AG04450 (cell line): Measurements from ENCODE around the gene PPFIA4. TPM values are rescaled to one million over a fixed set of nuclear protein-coding genes. Genes with fewer than 3 reads are reported as not detected.

Source experiments
- CTCF ChIA-PET: fragments of 300-600, 350-600 bp; formaldehyde crosslinking; extraction: SDS; loops from one replicate; lab custom pipeline; 2022; ENCODE audit warnings: antibody characterized with exemption, inconsistent platforms; lab: Charles Lee
- POLR2A ChIA-PET: fragments of 350-600 bp; formaldehyde crosslinking; extraction: SDS; loops from one replicate; lab custom pipeline; 2021; ENCODE audit warnings: antibody characterized with exemption, inconsistent platforms; lab: Yijun Ruan, JAX
- DNase-seq: peaks from one replicate; pipeline ENCODE4 v3.0.0-alpha.2; 2011; ENCODE audit warnings: low read depth, low spot score
- H3K27ac ChIP-seq: one replicate; pipeline ENCODE4 v1.5.1; 2012; ENCODE audit warnings: low read depth, low read length, control low read depth
- H3K27me3 ChIP-seq: one replicate; pipeline ENCODE4 v1.6.0; 2012; ENCODE audit warnings: low read length; ENCODE audit not compliant: control insufficient read depth, insufficient read depth
- H3K4me3 ChIP-seq: 2 replicates; pipeline ENCODE4 v1.5.1; 2011; ENCODE audit warnings: mild to moderate bottlenecking, low read depth, low read length, control low read depth
- H3K9me3 ChIP-seq: 2 replicates; pipeline ENCODE4 v1.5.1; 2012; ENCODE audit warnings: low read length; ENCODE audit not compliant: control insufficient read depth, insufficient read depth
- CTCF ChIP-seq: IDR thresholded peaks from 2 replicates; pipeline ENCODE4 v1.5.1; 2011; ENCODE audit warnings: low read depth, low read length, control low read depth, inconsistent platforms
- polyA plus RNA-seq: library from polyadenylated mRNA; depleted of rRNA; stranded (reverse); fragments of >200 nt; gene quantifications from 2 replicates; pipeline ENCODE4 v1.2.3, GENCODE V29; 2011

PPFIA4 gene
- polyA plus RNA-seq, 1 experiment = 0.82 TPM

DNA sequence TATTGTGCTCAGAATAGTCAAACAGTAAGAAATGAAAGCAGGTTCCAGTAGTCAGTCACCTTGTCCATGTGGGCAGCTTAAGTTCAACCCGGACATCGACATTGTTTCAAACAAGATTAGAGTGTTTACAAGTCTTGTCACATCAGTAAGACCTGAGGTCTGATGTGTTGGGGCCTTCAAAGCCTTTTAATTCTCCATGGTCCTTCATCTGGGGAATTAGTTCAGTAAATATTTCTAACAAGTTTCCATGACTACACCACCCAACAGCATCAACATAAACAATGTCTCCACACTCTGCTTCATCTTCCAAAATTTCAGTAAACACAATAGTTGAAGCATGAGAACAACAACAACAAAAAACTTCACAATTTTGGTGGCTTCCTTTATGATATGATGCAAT lies 86.2 kb downstream of the PPFIA4 start:
- Histone ChIP-seq H3K27ac (no peak overlapping the region), H3K27me3 (peaks cover 44% of the 10 kb centered on the region), H3K9me3 (no peaks in the 10 kb centered on the region; the same call in 1 of the 2 replicates), H3K4me3 (no peak overlapping the region)
- DNase-seq = no peak
- TF ChIP-seq CTCF = no peak
- ChIA-PET POLR2A (no interaction called here), CTCF (interaction anchor here (1.3 to 3.7 kb wide), 3 partner anchors 14 to 155 kb away, joined by 4 to 23 read pairs (median 6); no protein-coding TSS in a partner anchor)

- CTCF ChIA-PET = interaction anchor here (0.9 to 3.7 kb wide), 4 partner anchors 13 to 156 kb away, joined by 4 to 23 read pairs (median 5); no protein-coding TSS in a partner anchor
- peaks cover 45% of the 10 kb centered on the region for H3K27me3 ChIP-seq
- no peak for DNase-seq
- H3K4me3 ChIP-seq = no peak overlapping the region
- POLR2A ChIA-PET = no interaction called here
- H3K9me3 ChIP-seq = no peaks in the 10 kb centered on the region; the same call in 1 of the 2 replicates
- TF ChIP-seq CTCF = no peak
- H3K27ac ChIP-seq = no peak overlapping the region
Observed at GRCh38 chr1:203113308-203113707, 87.0 kb downstream of the PPFIA4 start.

DNA sequence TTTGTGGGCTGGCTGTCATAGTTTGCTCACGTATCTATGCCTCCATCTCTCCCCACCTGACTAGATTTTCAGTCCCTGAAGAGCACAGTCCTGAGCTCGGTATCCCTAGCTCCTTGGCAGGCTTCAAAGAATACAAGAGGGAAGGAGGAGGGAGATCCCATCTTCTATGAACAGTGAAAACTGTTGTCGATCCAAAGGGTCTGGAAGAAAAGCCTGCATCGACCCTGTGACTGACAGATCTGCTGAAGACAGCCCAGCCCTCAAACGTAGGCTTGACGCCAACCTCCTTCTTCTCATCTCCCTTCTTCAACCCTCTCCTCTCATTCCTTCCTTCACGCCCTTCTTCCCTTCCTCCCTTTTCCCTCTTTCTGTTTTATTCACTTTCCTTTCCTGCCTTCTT lies 87.9 kb downstream of the PPFIA4 start:
- ChIA-PET POLR2A (no interaction called here), CTCF (interaction anchor here (0.9 to 3.7 kb wide), 3 partner anchors 12 to 155 kb away, joined by 4 to 23 read pairs (median 4); no protein-coding TSS in a partner anchor)
- Histone ChIP-seq H3K27ac (no peak overlapping the region), H3K27me3 (peaks cover 45% of the 10 kb centered on the region), H3K9me3 (no peaks in the 10 kb centered on the region; the same call in 1 of the 2 replicates), H3K4me3 (no peak overlapping the region)
- no peak for DNase-seq
- no peak for TF ChIP-seq CTCF

- ChIA-PET POLR2A (no interaction called here), CTCF (interaction anchor here (2.1 to 10.6 kb wide), 4 partner anchors 11 to 154 kb away, joined by 13 to 253 read pairs (median 94); partner anchors contain the start of gene ADORA1)
- DNase-seq = no peak
- H3K27ac ChIP-seq = no peak overlapping the region
- H3K9me3 ChIP-seq = no peaks in the 10 kb centered on the region; the same call in 1 of the 2 replicates
- H3K27me3 ChIP-seq = peaks cover 44% of the 10 kb centered on the region
- no peak for TF ChIP-seq CTCF
- no peak overlapping the region for H3K4me3 ChIP-seq
Observed at GRCh38 chr1:203116091-203116820, 90.0 kb downstream of the PPFIA4 start.
